Neuronal stem cell (in vitro differentiated cells): ENCODE data around the gene ADCK1.

Experiments used
- DNase-seq: peaks from one replicate; pipeline ENCODE4 v3.0.0-alpha.2; 2013; ENCODE audit warnings: low spot score
- H2AFZ ChIP-seq: one replicate; pipeline ENCODE4 v1.6.1; 2013; ENCODE audit warnings: mild to moderate bottlenecking, low read length, inconsistent platforms
- H2AK5ac ChIP-seq: 2 replicates; pipeline ENCODE4 v1.6.1; 2013; ENCODE audit warnings: low read depth, mild to moderate bottlenecking, inconsistent platforms, low read length, moderate library complexity, mixed read lengths
- H2BK120ac ChIP-seq: 2 replicates; pipeline ENCODE4 v1.6.1; 2013; ENCODE audit warnings: low read depth, mild to moderate bottlenecking, inconsistent platforms, low read length, moderate library complexity, mixed read lengths
- H2BK12ac ChIP-seq: one replicate; pipeline ENCODE4 v1.6.1; 2013; ENCODE audit warnings: low read length, inconsistent platforms
- H2BK15ac ChIP-seq: 2 replicates; pipeline ENCODE4 v1.6.1; 2013; ENCODE audit warnings: mild to moderate bottlenecking, low read length, inconsistent platforms, mixed read lengths
- H2BK5ac ChIP-seq: one replicate; pipeline ENCODE4 v1.6.1; 2013; ENCODE audit warnings: inconsistent platforms, mild to moderate bottlenecking, low read length, moderate library complexity
- H3K14ac ChIP-seq: one replicate; pipeline ENCODE4 v1.6.1; 2013; ENCODE audit warnings: low read length, inconsistent platforms
- H3K18ac ChIP-seq: 2 replicates; pipeline ENCODE4 v1.6.1; 2013; ENCODE audit warnings: low read length, inconsistent platforms
- H3K23ac ChIP-seq: 2 replicates; pipeline ENCODE4 v1.6.1; 2013; ENCODE audit warnings: low read depth, mild to moderate bottlenecking, mixed read lengths, low read length, inconsistent platforms; ENCODE audit not compliant: poor library complexity
- H3K27ac ChIP-seq: replicated peaks from 3 replicates; pipeline ENCODE4 v1.5.1; 2013; ENCODE audit warnings: low read length, inconsistent platforms
- H3K27me3 ChIP-seq, 3 experiments: 2 replicates each; pipeline ENCODE4 v1.6.1; 2013; ENCODE audit warnings: low read length in 3 of 3, mild to moderate bottlenecking in 2 of 3, inconsistent platforms in 1 of 3, low read depth in 1 of 3, mixed read lengths in 1 of 3, moderate library complexity in 1 of 3; ENCODE audit not compliant: control insufficient read depth in 3 of 3, insufficient read depth in 3 of 3
- H3K36me3 ChIP-seq, 2 donors: replicated peaks in 1 of 2; 2 replicates each; pipeline ENCODE4 v1.6.1; 2013; ENCODE audit warnings: low read length in 2 of 2; ENCODE audit not compliant: control insufficient read depth in 2 of 2, insufficient read depth in 2 of 2
- H3K4ac ChIP-seq: 2 replicates; pipeline ENCODE4 v1.6.1; 2013; ENCODE audit warnings: inconsistent platforms, mild to moderate bottlenecking, low read length, moderate library complexity
- H3K4me1 ChIP-seq, 2 donors: 1 replicate in 1 of 2; 2 replicates in 1 of 2; pipeline ENCODE4 v1.6.1; 2013; ENCODE audit warnings: low read length in 2 of 2, low read depth in 1 of 2; ENCODE audit not compliant: control insufficient read depth in 2 of 2, insufficient read depth in 1 of 2
- H3K4me2 ChIP-seq: one replicate; pipeline ENCODE4 v1.6.1; 2013; ENCODE audit warnings: mild to moderate bottlenecking, low read length, inconsistent platforms; ENCODE audit not compliant: insufficient read depth, poor library complexity, severe bottlenecking
- H3K4me3 ChIP-seq, 2 donors: 2 replicates each; pipeline ENCODE4 v1.5.1; 2013; ENCODE audit warnings: low read length in 2 of 2, mild to moderate bottlenecking in 2 of 2, inconsistent platforms in 1 of 2, moderate library complexity in 1 of 2
- H3K79me1 ChIP-seq: one replicate; pipeline ENCODE4 v1.6.1; 2013; ENCODE audit warnings: low read depth, mild to moderate bottlenecking, inconsistent platforms, low read length, moderate library complexity
- H3K9ac ChIP-seq: one replicate; pipeline ENCODE4 v1.6.1; 2013; ENCODE audit warnings: mild to moderate bottlenecking, low read depth, low read length, inconsistent platforms; ENCODE audit not compliant: poor library complexity
- H3K9me3 ChIP-seq, 2 donors: replicated peaks in 1 of 2; 2 replicates each; pipeline versions ENCODE3 to v1.6.1; 2013; ENCODE audit warnings: low read length in 2 of 2, mild to moderate bottlenecking in 2 of 2, inconsistent platforms in 1 of 2, low read depth in 1 of 2, mixed read lengths in 1 of 2, moderate library complexity in 1 of 2; ENCODE audit not compliant: control insufficient read depth in 2 of 2, insufficient read depth in 1 of 2
- H4K8ac ChIP-seq: one replicate; pipeline ENCODE4 v1.6.1; 2013; ENCODE audit warnings: low read depth, mild to moderate bottlenecking, inconsistent platforms, low read length, moderate library complexity
- H4K91ac ChIP-seq: one replicate; pipeline ENCODE4 v1.6.1; 2013; ENCODE audit warnings: low read length, low read depth, mild to moderate bottlenecking, inconsistent platforms; ENCODE audit not compliant: poor library complexity
- WGBS, 2 donors: extraction: QIAGEN DNeasy Blood & Tissue Kit; methylation state at CpG; one replicate each; pipeline ENCODE4 v1.1.7; 2013; ENCODE audit warnings: missing lambda C conversion rate in 2 of 2, mixed read lengths in 1 of 2; ENCODE audit not compliant: insufficient read length in 2 of 2, insufficient replicate concordance in 1 of 2; ENCODE audit errors: extremely low coverage in 2 of 2; 5-methylcytosine and 5-hydroxymethylcytosine counted together

The ADCK1 gene

GRCh38 chr14:77892890-77893484 is 93.1 kb downstream of the ADCK1 start:
- no peaks in the 10 kb centered on the region for H3K79me1 ChIP-seq
- H3K27me3 ChIP-seq = no peaks in the 10 kb centered on the region
- no peak overlapping the region for H3K4me2 ChIP-seq
- H3K36me3 ChIP-seq = no peaks in the 10 kb centered on the region
- H2BK5ac ChIP-seq = no peak overlapping the region
- no peak overlapping the region for H3K27ac ChIP-seq
- WGBS, 2 donors = no CpG with 5 or more reads among the region's 5 CpGs
- no peak overlapping the region for H3K14ac ChIP-seq
- H2AK5ac ChIP-seq = no peak overlapping the region
- no peak overlapping the region for H4K91ac ChIP-seq
- no peak overlapping the region for H3K23ac ChIP-seq
- H2BK120ac ChIP-seq = no peak overlapping the region
- no peak overlapping the region for H3K18ac ChIP-seq
- H3K9ac ChIP-seq = no peak overlapping the region
- H2BK12ac ChIP-seq = no peak overlapping the region
- no peaks in the 10 kb centered on the region for H3K4me1 ChIP-seq
- H3K9me3 ChIP-seq = peaks cover 0 to 3% of the 10 kb centered on the region in 2 donors
- no peak overlapping the region for H3K4me3 ChIP-seq
- H2AFZ ChIP-seq = no peak overlapping the region
- H4K8ac ChIP-seq = no peak overlapping the region
- DNase-seq = no peak
- no peak overlapping the region for H2BK15ac ChIP-seq
- H3K4ac ChIP-seq = no peak overlapping the region

- Histone ChIP-seq H3K9me3 (no peaks in the 10 kb centered on the region), H3K27me3 (no peaks in the 10 kb centered on the region), H2AFZ (no peak overlapping the region), H3K27ac (no peak overlapping the region), H4K91ac (no peak overlapping the region), H3K14ac (no peak overlapping the region), H3K4me3 (no peak overlapping the region), H2BK15ac (no peak overlapping the region), H3K4me2 (no peak overlapping the region), H3K23ac (no peak overlapping the region), H3K79me1 (no peaks in the 10 kb centered on the region), H2BK120ac (no peak overlapping the region), H3K36me3 (no peaks in the 10 kb centered on the region), H3K9ac (no peak overlapping the region), H3K4ac (no peak overlapping the region), H2AK5ac (no peak overlapping the region), H4K8ac (no peak overlapping the region), H2BK5ac (no peak overlapping the region), H3K18ac (no peak overlapping the region), H2BK12ac (no peak overlapping the region), H3K4me1 (no peaks in the 10 kb centered on the region)
- no CpG with 5 or more reads among the region's 2 CpGs for WGBS, 2 donors
- DNase-seq = no peak
Observed at GRCh38 chr14:77897374-77897773, 97.5 kb downstream of the ADCK1 start.

- Histone ChIP-seq H3K4me1 (peaks cover 3% of the 10 kb centered on the region in 2 donors), H3K36me3 (no peaks in the 10 kb centered on the region), H3K9me3 (no peaks in the 10 kb centered on the region), H3K27me3 (no peaks in the 10 kb centered on the region), H2BK12ac (no peak overlapping the region), H2AFZ (no peak overlapping the region), H2BK15ac (no peak overlapping the region), H3K14ac (no peak overlapping the region), H2BK120ac (no peak overlapping the region), H3K79me1 (no peaks in the 10 kb centered on the region), H4K8ac (no peak overlapping the region), H3K9ac (no peak overlapping the region), H4K91ac (no peak overlapping the region), H3K4me2 (no peak overlapping the region), H3K18ac (no peak overlapping the region), H3K4ac (no peak overlapping the region), H3K23ac (no peak overlapping the region), H3K4me3 (no peak overlapping the region), H2AK5ac (no peak overlapping the region), H3K27ac (no peak overlapping the region), H2BK5ac (no peak overlapping the region)
- no CpG with 5 or more reads among the region's 1 CpG for WGBS, 2 donors
- DNase-seq = no peak
Observed at GRCh38 chr14:77902811-77903210, 102.9 kb downstream of the ADCK1 start.

GRCh38 chr14:77903221-77903620 is 103.3 kb downstream of the ADCK1 start:
- WGBS, 2 donors = no CpG with 5 or more reads among the region's 6 CpGs
- no peak overlapping the region for H2BK15ac ChIP-seq
- H3K4me1 ChIP-seq = peaks cover 3 to 5% of the 10 kb centered on the region in 2 donors
- H2BK120ac ChIP-seq = no peak overlapping the region
- no peak overlapping the region for H2AK5ac ChIP-seq
- no peak overlapping the region for H2BK5ac ChIP-seq
- no peak for DNase-seq
- H3K4me2 ChIP-seq = no peak overlapping the region
- H3K27ac ChIP-seq = no peak overlapping the region
- H3K14ac ChIP-seq = no peak overlapping the region
- no peaks in the 10 kb centered on the region for H3K27me3 ChIP-seq
- no peak overlapping the region for H4K8ac ChIP-seq
- H3K18ac ChIP-seq = no peak overlapping the region
- H3K4me3 ChIP-seq = no peak overlapping the region
- H2BK12ac ChIP-seq = no peak overlapping the region
- H3K23ac ChIP-seq = no peak overlapping the region
- no peaks in the 10 kb centered on the region for H3K9me3 ChIP-seq
- no peaks in the 10 kb centered on the region for H3K79me1 ChIP-seq
- H2AFZ ChIP-seq = no peak overlapping the region
- no peaks in the 10 kb centered on the region for H3K36me3 ChIP-seq
- H4K91ac ChIP-seq = no peak overlapping the region
- H3K4ac ChIP-seq = no peak overlapping the region
- H3K9ac ChIP-seq = no peak overlapping the region
